GM21528 (cell line): ENCODE results near the gene SLC24A4.
"Not testable (repeated sequence)": the region's sequence is repeated elsewhere in the genome, so short reads cannot be mapped to it uniquely, and the experiment has no call there.

Experiments
- ATAC-seq: cut with Tn5 transposase; IDR thresholded peaks from one replicate; pipeline ENCODE4 v1.9.1; 2021; ENCODE audit warnings: mild to moderate bottlenecking, moderate library complexity; ENCODE audit not compliant: unreplicated experiment, low FRiP score

SLC24A4 gene

DNA sequence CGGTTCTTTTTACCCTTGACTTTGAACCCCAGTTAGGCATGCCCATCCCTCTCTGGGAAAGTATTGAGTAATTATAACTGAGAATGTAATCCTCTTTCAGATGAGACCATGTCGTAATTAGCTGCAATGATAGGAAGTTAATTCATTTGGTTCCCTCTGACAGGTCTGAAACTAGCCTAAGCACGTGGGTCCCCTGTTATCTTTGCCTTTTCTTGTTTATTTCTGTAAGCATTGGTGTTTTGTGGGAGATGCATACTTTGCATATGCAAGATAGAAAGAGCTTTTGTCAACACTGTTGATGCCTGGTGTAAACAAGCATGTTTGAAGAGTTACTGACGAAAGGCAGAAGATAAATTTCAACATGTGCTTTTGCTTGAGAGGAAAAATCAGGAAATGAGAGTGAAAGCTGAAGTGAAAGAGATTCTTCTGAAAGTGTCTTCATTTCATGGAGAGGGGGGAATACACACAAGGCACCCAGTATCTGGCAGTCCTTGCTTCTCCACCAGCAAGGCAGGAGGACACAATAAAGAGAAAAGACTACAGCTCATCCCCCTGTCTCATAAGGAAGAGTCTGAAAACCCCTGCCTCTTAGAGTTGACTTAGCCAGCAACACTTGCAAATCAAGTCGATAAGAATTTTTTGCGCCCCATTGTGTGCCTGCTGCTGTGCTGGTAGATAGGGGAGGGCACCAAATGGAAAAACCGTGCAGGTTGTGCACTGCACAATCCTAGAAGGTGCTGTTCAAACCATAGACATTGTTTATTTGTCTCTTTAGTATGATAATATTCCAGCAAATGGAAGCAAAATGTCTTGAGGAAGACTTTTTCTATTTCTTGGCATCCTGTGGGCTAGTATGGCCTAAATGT lies 77.8 kb downstream of the SLC24A4 start:
- peak; percentile 66 for ATAC-seq

DNA sequence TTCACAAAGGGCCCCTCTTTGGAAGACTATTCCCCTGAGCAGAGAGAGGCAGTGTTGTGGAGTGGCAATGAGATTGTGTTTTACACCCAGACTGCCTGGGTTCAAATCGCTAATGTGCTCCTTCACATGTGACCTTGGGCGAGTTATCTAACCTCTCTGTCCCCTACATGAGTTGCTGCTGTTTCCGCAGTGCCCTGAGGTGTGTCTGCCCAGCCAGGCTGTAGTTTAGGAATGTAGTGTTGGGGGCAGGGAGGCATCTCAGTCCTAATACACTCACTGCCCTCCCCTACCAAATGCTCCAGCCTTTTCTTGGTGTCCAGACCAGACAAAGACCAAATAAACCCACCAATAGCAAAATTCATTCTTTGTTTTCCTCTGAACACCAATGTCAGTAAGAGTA lies 78.6 kb downstream of the SLC24A4 start:
- no peak for ATAC-seq

DNA sequence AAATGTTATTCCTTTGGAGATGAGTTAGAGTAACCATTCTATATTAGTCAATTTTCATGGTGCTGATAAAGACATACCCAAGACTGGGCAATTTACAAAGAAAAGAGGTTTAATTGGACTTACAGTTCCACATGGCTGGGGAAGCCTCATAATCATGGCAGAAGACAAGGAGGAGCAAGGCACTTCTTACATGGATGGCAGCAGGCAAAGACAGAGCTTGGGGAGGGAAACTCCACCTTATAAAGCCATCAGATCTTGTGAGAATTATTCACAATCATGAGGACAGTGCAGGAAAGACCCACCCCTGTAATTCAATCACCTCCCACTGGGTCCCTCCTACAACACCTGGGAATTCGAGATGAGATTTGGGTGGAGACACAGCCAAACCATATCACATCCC lies 79.5 kb downstream of the SLC24A4 start:
- ATAC-seq: not testable (repeated sequence)

DNA sequence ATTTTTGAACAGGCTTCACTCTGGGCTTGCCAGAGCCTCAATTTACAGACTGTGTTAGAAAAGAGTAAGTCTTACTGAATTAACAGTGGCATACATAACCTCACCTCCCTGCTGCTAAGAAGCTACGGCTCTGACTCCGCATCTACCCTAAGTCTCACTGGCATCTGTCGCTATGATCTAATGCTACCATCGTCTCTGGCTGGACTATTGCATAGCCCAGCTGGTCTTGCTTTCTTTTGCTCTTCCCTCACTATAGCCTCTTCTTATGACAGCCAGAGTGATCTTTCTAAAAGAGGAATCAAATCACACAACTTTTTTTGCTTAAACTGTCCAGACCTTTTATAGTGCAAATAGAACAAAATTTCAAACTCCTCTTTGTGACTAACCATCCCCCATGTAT lies 81.1 kb downstream of the SLC24A4 start:
- ATAC-seq: no peak

DNA sequence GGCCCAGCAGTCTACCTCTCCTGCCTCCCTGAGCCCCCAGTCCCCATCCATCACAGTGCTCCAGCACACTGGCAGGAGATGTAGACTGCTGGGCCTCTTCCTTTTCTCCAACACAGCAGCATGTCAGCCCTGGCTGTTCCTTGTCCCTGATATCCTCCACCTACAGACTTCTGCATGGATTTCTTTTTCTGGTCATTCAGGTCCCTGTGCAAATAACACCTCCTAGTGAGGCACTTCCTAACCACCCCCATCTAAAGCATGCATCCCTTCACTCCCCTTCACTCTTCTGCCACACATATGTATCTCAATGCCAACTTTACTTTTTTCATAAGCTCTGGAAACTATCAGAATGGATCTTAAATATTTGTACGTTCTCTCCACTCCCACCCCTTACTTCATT lies 81.5 kb downstream of the SLC24A4 start:
- ATAC-seq: no peak

DNA sequence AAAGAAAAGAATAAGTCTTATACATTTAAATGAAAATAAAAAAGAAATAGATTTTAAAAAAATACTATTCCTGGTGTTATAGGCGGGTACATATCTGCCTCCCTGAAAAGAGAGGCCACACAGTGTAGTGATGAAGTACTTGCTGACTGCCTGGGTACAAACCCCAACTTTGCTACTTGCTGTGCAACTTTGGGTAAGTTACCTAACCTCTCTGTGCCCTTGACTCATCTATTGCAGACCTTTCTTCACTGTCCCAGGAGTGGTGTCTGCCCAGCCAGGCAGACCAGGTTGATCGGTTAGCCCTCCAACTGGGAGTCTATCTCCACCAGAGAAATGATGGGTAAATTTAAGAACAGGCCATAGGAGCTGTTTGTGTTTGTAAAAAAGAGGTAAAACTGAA lies 82.0 kb downstream of the SLC24A4 start:
- ATAC-seq: no peak

DNA sequence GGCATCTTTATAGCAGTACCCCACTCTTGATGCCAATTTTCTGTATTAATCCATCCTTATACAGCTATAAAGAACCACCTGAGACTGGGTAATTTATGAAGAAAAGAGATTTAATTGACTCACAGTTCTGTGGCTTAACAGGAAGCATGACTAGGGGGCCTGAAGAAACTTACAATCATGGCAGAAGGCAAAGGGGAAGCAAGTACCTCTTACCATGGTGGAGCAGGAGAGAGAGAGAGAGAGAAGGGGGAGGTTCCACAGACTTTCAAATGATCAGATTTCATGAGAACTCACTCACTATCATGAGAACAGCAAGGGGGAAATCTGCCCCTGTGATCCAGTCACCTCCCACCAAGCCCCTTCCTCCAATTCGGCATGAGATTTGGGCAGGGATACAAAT lies 84.4 kb downstream of the SLC24A4 start:
- no peak for ATAC-seq

DNA sequence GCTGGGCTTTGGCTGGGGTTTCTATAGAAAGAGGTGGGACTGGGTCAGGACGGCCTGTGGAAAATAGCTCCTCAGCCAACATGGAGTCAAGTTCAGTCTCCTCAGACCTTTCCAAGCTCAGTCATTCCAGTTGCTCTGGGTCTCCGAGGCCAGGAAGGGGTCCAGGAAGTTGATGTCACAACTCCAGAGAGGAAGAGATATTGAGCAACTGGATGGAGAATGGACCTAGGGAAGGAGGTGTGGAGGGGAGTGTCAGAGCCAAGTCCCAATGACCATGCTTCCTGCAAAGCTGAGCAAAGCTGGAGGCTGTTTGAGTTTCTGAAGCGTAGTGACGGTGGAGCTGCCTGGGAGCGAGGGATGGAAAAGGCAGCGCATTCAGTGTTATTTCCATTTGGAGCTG lies 86.1 kb downstream of the SLC24A4 start:
- no peak for ATAC-seq

DNA sequence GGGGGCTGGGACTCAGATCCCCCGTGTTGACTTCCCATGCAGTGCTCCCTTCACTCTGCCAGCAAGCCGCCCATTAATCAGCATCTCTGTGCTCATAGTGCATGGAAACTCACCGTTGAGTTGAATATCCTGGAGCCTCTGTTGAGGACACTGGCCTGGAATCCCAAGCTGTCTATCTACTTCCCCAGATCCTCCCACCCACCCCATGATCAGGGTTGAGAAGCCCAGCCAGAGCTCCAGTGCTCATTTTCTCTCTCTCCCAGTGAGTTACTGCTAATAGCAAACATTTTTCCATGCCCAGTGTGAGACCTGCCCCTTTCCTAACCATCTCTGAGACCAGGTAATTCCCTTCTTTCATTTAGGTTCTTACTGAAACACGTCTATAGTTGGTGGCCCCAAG lies 88.2 kb downstream of the SLC24A4 start:
- ATAC-seq: no peak

DNA sequence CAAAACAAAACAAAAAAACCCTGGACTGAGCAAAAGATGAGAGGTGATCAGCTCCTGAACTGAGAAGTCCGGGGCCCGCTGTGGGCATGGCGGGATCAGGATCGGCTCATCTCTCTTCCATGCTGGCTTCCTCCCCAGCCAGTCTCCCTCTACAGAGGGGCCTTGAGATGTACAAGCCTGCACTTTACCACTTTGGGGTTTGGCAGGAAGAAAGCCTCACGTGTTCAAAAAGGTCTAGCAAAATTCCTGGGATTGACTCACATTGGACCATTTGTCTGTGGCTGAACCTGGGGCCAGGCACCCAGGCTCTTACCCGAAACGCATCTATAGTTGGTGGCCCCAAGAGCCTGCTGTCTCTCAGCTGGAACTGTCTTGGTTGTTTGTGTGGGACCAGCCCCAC lies 89.0 kb downstream of the SLC24A4 start:
- ATAC-seq: no peak

DNA sequence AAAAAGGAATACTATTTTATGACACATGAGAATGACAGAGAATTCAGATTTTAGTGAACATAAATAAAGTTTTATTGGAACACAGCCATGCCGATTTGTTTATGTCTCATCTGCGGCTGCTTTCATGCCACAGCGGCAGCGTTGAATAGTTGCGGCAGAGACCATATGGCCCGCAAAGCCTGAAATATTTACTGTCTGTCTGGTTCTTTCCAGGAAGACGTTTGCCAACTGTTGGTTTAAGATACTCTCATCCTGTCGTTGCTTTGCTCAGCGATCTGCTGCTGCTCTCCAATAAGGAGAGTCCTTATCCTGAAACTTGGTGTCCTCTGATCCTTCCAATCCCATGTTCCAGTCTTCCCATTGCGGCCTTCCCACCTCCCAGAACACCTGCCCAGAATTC lies 89.9 kb downstream of the SLC24A4 start:
- no peak for ATAC-seq

DNA sequence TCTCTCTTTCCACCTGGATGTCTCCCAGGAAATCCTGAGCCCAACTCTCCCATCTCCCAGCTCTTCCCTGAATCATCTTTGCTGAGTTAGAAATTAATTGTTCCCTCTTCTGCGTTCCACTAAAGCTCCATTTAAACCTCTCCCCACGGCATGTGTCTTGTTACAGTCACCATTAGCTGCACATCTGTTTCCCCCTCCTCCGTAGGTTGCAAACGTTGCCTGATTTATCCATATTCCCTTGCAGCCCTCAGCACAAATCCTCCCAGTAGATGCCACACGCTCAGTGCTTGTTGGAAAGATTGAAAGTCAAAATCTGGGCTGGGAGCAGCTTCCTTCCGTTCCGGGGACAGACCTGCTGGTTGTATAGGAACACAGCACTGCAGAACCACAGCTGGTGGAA lies 90.4 kb downstream of the SLC24A4 start:
- ATAC-seq: no peak

DNA sequence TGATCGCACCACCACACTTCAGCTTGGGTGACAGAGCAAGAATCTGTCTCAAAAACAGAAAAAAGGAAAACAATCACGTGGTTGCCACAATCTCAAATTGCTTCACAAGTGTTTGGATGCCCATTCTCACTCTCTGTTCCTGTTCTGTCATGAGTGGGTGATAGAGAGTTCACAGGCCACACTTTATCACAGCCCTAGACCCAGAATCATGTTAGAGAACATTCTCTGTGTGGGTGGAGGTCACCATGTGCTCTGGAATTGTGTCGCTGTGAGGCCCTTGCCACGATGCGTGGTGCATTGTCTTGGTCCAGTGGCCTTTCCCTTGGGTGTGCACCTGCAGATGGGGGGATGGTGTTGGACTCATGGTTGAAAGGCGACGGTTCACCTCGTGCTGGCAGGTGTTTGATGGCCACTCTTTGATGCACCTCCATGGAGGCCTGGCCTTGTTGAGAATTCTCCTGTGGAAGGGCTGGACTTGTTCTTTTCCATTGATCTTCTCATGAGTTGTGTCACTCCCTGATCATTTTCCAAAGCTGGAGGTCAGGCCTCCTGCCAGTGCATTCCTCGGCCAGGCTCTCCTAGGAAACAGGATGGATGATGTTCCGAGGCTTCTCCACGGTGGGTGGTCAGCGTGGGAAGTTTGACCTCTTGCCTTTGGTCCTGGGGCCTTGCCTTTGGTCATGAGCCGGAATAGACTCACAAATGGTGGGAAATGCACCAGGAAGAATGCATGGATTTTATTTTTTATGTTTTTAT lies 91.9 kb downstream of the SLC24A4 start:
- no peak for ATAC-seq

DNA sequence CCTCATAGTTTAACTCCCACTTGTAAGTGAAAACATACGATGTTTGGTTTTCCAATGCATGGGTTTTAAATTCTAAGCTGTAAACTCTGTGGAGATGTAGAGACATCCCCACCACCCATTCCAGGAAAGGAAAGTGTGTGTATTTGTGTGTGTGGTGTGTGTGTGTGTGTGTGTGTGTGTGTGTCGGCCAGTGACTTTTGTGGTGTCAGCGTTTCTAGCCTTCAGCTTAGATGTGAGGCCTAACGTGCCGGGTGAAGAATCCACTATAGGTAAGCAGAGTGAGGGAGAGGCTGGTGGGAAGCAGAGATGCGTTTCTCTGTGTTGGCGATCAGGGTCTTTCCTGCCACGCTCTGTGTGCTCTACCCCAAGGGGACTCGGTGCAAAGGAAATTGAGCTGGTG lies 93.0 kb downstream of the SLC24A4 start:
- no peak for ATAC-seq

DNA sequence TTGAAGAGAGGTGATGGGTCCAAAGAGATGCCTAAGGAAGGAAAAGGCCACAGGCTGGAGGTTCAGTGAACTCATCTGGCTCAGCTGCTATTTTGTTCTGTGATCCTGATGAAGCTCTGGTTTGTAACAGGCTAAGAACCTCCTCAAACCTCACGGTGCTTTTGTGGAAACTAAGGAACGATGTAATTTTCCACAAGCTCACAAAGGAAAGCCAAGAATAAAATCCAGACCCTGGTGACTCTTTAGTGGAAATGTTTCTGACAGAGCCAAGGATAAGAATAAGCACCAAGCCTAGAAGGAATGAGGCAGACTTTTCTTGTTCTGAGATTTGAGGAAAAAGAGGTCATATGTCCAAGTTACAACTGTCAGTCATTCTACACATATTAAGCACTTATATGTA lies 93.6 kb downstream of the SLC24A4 start:
- no peak for ATAC-seq

DNA sequence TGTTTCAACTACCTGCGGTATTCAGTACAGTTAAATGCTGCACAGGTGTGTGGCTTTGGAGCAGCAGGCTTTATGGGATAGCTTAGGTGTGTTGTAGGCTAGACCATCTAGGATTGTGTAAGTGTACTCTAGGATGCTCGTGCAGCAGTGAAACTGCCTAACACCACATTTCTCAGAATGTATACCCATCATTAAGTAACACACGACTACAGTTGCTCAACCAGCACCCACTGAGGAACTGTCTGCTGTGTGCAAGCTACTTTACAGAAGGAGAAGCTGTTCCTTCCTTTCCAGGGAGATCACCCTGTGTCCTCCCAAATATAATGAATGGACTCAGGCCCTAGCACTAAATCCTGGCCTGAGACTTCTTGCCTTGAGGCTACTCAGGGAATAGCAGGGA lies 94.8 kb downstream of the SLC24A4 start:
- ATAC-seq: no peak

DNA sequence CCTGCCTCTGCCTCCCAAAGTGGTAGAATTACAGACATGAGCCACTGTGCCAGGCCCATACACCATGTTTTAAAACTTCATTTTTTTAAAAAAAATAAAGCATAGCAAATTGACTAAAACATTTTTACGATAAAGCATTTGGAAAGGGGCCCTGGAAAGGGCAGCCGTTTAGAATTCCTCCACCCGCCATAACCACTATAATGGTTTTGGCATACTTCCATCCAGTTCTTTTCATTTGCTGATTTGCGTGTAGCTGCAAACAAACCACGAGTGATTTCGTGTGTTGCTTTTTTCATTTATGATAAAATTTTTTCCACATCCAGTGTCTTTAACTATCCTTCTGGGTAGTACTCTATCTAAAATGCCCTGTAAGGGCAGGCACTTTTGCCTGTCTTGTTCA lies 98.8 kb downstream of the SLC24A4 start:
- no peak for ATAC-seq

DNA sequence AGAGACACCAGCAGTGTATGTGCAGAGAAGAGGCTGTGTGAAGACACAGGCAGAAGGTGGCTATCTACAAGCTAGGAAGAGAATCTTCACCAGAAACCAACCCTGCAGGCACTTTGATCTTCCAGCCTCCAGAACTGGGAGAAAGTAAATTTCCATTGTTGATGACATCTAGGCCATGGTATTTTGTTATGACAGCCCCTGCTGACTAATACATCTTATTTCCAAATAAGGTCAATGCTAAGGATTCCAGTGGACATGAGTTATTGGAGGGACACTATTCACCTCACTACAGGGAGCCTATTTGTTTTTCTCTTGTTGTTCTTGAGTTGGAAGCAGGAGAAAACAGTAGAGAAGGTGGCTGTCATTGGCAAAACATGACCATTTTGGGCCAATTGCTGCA lies 102.1 kb downstream of the SLC24A4 start:
- ATAC-seq: no peak

DNA sequence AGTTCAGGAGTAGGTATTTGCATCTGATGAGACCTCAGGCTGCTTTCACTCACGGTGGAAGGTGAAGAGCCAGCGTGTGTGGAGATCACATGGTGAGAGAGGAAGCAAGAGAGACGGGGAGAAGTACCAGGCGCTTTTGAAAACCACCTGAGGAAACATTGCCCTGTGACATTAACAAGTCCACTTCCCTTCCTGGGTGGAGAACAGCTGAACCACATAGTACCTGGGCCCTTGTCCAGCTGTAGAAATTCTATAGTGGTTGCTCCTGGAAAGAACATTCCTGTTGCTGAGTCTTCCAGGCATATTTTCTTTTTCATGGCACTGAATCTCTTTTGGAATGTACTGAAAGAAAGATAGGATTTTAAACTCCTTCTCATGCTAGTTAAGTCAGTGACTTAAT lies 103.3 kb downstream of the SLC24A4 start:
- ATAC-seq: no peak

DNA sequence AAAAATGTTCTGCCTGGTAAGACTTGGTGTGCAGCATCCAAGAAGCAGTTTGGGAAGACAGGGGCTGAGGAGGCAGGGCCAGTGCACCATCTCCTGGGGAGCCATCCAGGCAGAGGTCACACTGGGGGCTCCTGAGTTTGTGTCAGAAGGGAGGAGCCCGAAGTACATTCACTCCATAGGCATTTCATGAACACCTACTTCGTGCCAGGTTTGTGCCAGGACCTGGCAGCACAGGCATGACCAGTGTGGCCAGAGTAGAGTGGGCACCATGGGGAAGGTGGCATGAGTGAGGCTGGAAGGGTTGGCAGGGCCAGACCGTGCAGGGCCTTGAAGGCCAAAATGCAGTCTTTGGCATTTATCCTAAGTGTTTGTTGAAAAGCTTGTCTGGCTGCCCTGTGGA lies 104.1 kb downstream of the SLC24A4 start:
- ATAC-seq: no peak

DNA sequence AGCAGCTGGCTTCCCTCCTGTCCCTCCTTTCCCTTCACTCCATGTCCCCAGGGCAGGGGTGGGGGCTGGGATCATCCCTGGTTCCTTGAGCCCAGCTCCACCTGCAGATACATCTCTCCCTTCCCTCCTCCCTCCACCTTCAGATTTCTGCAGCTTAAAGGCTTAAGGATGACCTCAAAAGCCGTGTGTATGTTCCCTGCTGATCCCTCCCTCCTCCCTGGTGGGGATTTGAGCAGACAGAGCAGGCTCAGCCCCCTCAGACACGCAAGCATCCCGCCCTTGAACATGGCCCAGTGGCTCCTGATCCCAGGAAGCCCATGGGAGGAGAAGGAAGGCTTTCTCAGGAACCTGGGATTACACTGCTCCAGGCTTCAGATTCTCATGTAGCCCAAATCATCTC lies 107.7 kb downstream of the SLC24A4 start:
- ATAC-seq: no peak

DNA sequence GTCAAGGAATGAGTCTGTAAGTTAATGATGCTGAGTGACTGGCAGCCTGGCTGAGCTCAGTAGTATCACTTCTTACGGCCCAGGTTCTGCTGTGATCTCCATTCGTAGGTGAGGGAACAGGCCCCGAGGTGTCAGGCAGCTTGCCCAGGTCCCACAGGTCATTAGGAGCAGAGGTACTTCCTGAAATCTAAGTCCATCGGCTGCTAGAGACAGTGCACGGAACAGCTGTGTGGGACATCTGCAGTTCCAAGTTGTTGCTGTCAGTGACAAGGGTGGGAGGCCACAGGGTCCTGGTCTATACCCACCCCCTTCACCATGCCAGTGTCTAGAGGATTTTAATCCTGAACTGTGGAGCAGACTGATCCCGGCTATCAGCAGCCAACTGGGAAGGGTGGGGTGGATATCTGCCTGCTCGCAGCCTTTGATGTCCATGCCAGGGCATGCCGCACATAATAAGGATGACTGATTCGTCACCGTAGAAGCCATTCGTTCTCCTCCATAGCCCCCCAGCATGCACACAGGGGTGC lies 108.3 kb downstream of the SLC24A4 start:
- no peak for ATAC-seq
